ENCODE measurements around the gene TRMT2B. TPM values are rescaled to one million over a fixed set of nuclear protein-coding genes. Genes with fewer than 3 reads are reported as not detected.

The TRMT2B gene
- total RNA-seq, 1 donor from 2014 or later: 20.5 TPM

DNA sequence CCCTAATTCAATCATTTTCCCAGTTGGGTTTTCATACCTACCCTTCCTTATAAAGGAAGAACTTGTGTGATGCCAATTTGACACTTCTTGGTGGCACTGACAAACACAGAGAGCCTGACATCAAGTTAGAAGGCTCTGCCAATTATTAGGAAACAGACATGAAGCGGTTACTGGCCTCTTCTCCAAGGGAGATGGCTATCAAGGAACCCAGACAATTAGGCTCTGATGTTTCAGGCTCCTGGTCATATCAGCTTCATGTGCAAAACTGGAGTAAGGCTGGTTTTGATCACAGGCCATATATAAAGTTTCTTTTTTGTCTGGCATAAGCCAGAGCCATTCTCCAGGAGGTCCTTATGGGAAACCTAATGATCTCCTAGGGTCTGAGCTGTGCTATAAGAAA lies 82.0 kb downstream of the TRMT2B start:
- Mint-ChIP-seq H3K4me3 (ENCODE audit: low read depth) (no peak overlapping the region), H3K27me3 (no peaks in the 10 kb centered on the region), H3K4me1 (ENCODE audit: low read depth) (no peaks in the 10 kb centered on the region), H3K27ac (no peak overlapping the region), H3K9me3 (ENCODE audit: low read depth) (peaks cover 23% of the 10 kb centered on the region), H3K36me3 (ENCODE audit: insufficient read depth) (peaks cover 3% of the 10 kb centered on the region)
- TF ChIP-seq, protein P1, sequence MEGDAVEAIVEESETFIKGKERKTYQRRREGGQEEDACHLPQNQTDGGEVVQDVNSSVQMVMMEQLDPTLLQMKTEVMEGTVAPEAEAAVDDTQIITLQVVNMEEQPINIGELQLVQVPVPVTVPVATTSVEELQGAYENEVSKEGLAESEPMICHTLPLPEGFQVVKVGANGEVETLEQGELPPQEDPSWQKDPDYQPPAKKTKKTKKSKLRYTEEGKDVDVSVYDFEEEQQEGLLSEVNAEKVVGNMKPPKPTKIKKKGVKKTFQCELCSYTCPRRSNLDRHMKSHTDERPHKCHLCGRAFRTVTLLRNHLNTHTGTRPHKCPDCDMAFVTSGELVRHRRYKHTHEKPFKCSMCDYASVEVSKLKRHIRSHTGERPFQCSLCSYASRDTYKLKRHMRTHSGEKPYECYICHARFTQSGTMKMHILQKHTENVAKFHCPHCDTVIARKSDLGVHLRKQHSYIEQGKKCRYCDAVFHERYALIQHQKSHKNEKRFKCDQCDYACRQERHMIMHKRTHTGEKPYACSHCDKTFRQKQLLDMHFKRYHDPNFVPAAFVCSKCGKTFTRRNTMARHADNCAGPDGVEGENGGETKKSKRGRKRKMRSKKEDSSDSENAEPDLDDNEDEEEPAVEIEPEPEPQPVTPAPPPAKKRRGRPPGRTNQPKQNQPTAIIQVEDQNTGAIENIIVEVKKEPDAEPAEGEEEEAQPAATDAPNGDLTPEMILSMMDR (IDR thresholded peaks at IDR 0.05; ENCODE audit: unreplicated experiment): no peak
- no peak for DNase-seq (ENCODE audit: low spot score, unreplicated experiment)

DNA sequence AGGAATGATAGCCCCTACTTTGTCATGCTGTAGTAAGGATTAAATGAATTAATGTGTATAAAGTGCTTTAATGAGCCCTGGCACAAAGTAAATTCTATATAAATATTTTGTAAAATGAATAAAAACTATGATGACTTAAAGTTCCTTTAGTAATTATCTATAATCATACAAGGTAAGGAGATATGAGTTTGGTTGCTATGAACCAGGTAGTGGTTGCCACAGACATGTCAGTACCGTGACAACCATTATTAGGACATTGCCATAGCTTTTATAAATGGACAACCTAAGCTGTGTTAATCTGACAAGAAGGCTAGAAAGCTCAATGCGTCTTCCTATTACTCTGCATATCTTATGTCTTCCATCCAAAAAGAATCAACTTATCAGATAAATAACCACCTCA lies 82.5 kb downstream of the TRMT2B start, which contains the start of gene ARL13A:
Gene ARL13A, plus strand, starts transcription at position 301 of the 400 bp plus-strand sequence. CDS start 3,982 bp downstream, outside the sequence.
- peaks cover 21% of the 10 kb centered on the region for H3K9me3 Mint-ChIP-seq (ENCODE audit: low read depth)
- TF ChIP-seq, protein P1 (IDR thresholded peaks at IDR 0.05; ENCODE audit: unreplicated experiment): no peak
- H3K27me3 Mint-ChIP-seq: no peaks in the 10 kb centered on the region
- H3K36me3 Mint-ChIP-seq (ENCODE audit: insufficient read depth): peaks cover 3% of the 10 kb centered on the region
- H3K4me1 Mint-ChIP-seq (ENCODE audit: low read depth): no peaks in the 10 kb centered on the region
- DNase-seq (ENCODE audit: low spot score, unreplicated experiment): no peak
- no peak within 1 kb of the TSS for H3K27ac Mint-ChIP-seq
- H3K4me3 Mint-ChIP-seq (ENCODE audit: low read depth): no peak within 1 kb of the TSS

DNA sequence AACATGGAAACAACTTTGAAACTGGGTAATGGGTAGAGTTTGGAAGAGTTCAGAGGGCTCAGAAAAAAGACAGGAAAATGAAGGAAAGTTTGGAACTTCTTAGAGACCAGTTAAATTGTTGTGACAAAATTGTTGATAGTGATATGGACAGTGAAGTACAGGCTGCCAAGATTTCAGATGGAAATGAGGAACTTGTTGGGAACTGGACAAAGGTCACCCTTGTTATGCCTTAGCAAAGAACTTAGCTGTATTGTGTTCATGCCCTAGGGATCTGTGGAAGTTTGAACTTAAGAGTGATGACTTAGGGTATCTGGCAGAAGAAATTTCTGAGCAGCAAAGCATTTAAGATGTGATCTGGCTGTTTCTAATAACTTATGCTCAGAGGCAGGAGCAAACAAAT lies 87.5 kb downstream of the TRMT2B start:
- Mint-ChIP-seq H3K27me3 (no peaks in the 10 kb centered on the region), H3K27ac (no peak overlapping the region), H3K36me3 (ENCODE audit: insufficient read depth) (no peaks in the 10 kb centered on the region), H3K4me3 (ENCODE audit: low read depth) (no peak overlapping the region), H3K4me1 (ENCODE audit: low read depth) (no peaks in the 10 kb centered on the region), H3K9me3 (ENCODE audit: low read depth) (peaks cover 14% of the 10 kb centered on the region)
- TF ChIP-seq, protein P1 (IDR thresholded peaks at IDR 0.05; ENCODE audit: unreplicated experiment): no peak
- no peak for DNase-seq (ENCODE audit: low spot score, unreplicated experiment)

DNA sequence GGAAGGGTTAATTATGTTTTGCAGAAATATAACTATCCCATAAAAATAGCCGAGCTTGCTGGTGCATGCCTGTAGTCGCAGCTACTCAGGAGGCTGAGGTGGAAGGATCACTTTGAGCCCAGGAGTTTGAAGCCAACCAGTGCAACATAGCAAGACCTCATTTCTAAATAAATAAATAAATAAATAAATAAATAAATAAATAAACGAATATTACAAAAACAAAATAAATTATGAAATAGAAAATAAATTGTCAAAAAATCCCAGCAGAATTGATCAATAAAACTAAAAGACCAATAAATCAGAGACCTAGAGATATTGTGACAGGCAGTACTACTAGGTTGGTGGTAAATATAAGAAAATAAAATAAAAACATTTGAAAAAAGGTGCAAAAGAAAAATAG lies 89.1 kb downstream of the TRMT2B start:
- TF ChIP-seq, protein P1 (IDR thresholded peaks at IDR 0.05; ENCODE audit: unreplicated experiment): no peak
- no peaks in the 10 kb centered on the region for H3K36me3 Mint-ChIP-seq (ENCODE audit: insufficient read depth)
- H3K9me3 Mint-ChIP-seq (ENCODE audit: low read depth): peaks cover 11% of the 10 kb centered on the region
- no peaks in the 10 kb centered on the region for H3K27me3 Mint-ChIP-seq
- H3K4me1 Mint-ChIP-seq (ENCODE audit: low read depth): no peaks in the 10 kb centered on the region
- no peak overlapping the region for H3K4me3 Mint-ChIP-seq (ENCODE audit: low read depth)
- no peak overlapping the region for H3K27ac Mint-ChIP-seq
- DNase-seq (ENCODE audit: low spot score, unreplicated experiment): no peak

Other genes starting within 250 kb of the TRMT2B start
- gene CSTF2, start 231.7 kb downstream of the TRMT2B start, total RNA-seq: 20.2 and 22.7 TPM in 2 replicates
- not detected in 2 replicates for gene NOX1, start 177.8 kb downstream of the TRMT2B start, total RNA-seq
- gene XKRX, start 123.2 kb downstream of the TRMT2B start, total RNA-seq: 0.44 and 0.86 TPM in 2 replicates
- not detected in 2 replicates for gene ARL13A, start 82.4 kb downstream of the TRMT2B start, total RNA-seq
- gene TMEM35A, start 26.8 kb upstream of the TRMT2B start, total RNA-seq: 5.8 and 7.6 TPM in 2 replicates
- 13.2 and 13.7 TPM in 2 replicates for gene CENPI, start 46.1 kb upstream of the TRMT2B start, total RNA-seq
- gene DRP2, start 167.7 kb upstream of the TRMT2B start, total RNA-seq: 0.29 and 0.44 TPM in 2 replicates
- gene TAF7L, start 239.2 kb upstream of the TRMT2B start, total RNA-seq: 0.13 and 0.26 TPM in 2 replicates